GM20431 (cell line): Measurements from ENCODE around the gene PURB.

Experiments
- in situ Hi-C: fragments of 300-500 bp; cut with MseI, MboI; formaldehyde crosslinking; loops from one replicate; pipeline ENCODE4 v1.15.0; 2020; ENCODE audit warnings: low sequenced_read_pairs; ENCODE audit not compliant: unreplicated experiment

Gene PURB

DNA sequence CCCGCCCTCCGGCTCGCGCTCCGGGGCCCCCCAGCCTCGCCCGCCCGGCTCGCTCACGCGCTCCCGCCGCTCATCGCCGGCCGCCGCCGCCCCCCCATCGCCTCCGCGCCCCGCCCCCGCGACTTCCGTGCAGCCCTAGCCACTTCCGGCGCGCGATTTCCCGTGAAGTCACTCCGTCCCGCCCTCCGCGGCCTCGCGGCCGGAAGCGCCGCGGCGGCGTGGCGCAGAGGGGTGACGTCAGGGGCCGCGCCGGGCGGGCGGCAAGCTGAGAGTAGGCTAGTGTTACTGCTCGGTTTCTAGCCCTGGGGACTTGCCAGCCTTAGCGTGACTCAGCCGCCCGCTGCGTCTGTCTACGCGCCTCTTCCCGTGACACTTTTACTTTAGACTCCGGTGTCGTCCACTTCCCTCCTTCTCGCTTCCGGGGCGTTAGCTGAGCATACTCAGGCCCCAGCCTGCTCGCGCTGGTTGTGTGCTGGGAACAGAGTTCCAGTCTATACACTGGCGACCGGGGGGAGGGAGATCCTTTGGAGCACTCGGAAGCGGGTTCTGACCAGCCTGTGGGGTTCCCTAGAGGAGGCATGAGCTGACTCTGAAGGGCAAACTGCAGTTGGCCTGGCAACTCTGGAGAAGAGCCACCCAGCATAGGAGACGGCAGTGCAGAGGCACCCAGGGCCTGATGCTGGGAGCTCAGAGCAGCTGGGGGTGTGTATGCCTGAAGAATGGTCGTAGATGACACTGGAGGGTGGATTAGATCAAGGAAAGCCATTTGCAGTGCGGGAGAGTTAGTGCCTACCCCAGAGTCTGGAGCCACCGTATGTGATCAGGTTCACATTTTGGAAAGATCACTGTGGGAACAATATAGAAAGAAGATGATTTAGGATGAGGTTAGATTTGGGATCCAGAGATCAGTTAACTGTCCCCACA, at the start of gene PURB:
TSS of gene PURB (minus strand) at position 137 of the 924 bp plus-strand sequence. CDS start 182 bp downstream, outside the sequence.
- in situ Hi-C loops, result no loop called here

- in situ Hi-C loops, result loop anchor here (25.0 kb wide), 2 partner anchors 202 to 348 kb away; partner anchors contain the start of gene TMED4
Measured at GRCh38 chr7:44935016-44935415, 49.7 kb upstream of the PURB start.

DNA sequence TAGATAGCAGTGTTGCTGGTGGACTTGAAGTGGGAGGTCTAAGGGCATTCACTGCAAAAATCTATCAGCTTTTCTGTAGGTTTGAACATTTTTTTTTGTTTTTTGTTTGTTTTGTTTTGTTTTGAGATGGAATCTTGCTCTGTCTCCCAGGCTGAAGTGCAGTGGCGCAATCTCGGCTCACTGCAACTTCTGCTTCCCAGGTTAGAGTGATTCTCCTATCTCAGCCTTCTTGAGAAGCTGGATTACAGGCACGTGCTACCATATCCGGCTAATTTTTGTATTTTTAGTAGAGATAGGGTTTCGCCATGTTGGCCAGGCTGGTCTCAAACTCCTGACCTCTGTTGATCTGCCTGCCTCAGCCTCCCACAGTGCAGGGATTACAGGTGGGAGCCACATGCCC, 49.2 kb upstream of the PURB start:
- in situ Hi-C loops, result loop anchor here (25.0 kb wide), 2 partner anchors 203 to 347 kb away; partner anchors contain the start of gene TMED4

- in situ Hi-C loops, result loop anchor here (25.0 kb wide), 2 partner anchors 206 to 344 kb away; partner anchors contain the start of gene TMED4
Measured at GRCh38 chr7:44930921-44931320, 45.6 kb upstream of the PURB start.

DNA sequence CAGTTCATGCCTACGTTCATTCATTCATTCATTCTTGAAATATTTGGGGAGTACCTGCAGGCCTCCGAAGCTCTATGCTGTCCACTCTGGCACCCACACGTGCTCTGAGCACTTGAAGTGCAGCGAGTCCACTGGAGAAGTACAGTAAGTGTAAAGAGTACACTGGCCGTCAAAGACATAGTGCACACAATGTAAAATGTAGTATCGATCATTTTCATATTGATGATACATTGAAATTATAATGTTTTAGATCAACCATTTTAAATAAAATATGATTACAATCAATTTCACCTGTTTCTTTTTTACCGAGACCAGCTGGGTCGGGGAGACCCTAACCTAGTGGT, 37.0 kb upstream of the PURB start:
- in situ Hi-C loops, result no loop called here

GRCh38 chr7:44921607-44922350, 36.4 kb upstream of the PURB start:
- in situ Hi-C loops, result no loop called here

DNA sequence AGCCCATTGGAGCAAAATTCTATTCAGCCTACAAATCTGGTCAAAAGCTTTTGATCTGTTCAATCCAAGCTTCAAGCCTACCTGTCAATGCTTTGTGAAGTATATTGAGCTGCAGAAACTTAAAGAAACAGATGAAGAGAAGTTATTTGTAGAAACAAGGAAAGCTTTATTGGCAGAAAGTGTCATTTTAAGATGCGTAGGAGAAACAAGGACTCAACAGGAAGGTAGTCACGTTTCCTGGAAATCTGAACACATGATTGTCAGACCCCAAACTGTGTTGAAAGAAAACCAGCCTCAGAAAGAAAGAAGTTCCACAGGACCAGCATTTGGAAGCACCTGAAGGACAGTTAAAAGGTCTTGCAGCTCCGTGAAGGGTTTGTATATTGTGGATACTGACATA, 34.8 kb upstream of the PURB start:
- in situ Hi-C loops, result no loop called here

- in situ Hi-C loops, result loop anchor here (5.0 kb wide), 1 partner anchor 56 kb away; no protein-coding TSS in a partner anchor
Measured at GRCh38 chr7:44918029-44918428, 32.7 kb upstream of the PURB start.

DNA sequence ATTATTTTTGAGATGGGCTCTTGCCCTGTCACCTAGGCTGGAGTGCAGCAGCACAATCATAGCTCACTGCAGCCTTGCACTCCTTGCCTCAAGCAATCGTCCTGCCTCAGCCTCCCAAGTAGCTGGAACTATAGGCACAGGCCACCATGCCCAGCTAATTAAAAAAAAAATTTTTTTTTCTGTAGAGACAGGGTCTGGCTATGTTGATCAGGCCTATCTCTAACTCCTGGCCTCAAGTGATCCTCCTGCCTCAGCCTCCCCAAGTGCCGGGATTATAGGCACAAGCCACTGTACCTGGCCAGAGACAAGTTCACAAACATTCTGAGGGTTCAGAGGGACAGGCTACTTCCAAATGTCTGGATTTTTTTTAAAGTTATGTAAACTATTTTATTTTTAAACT, 32.1 kb upstream of the PURB start:
- in situ Hi-C loops, result loop anchor here (5.0 kb wide), 1 partner anchor 55 kb away; no protein-coding TSS in a partner anchor

GRCh38 chr7:44914992-44915607, 29.8 kb upstream of the PURB start:
- in situ Hi-C loops, result loop anchor here (5.0 kb wide), 1 partner anchor 53 kb away; no protein-coding TSS in a partner anchor

GRCh38 chr7:44912775-44913347, 27.5 kb upstream of the PURB start:
- in situ Hi-C loops, result no loop called here

DNA sequence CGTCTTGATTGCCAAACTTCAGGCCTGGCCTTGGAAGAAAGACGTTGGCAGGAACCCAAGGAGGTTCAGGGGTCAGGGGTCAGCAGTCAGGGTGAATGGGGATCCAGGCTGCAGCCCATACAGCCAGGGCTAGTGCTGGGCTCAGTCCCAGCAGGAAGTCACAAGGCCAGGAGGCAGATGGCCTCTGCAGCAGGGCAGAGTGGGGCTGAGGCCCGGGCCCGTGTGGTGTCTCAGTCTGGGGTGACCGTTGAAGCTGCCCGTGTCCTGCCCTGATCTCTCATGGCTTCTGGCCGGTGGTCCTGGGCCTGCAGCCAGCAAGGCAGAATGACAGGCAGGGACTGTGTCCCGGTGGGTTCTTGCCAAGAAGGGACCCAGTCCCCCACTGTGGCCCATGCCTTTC, 26.6 kb upstream of the PURB start:
- in situ Hi-C loops, result no loop called here

DNA sequence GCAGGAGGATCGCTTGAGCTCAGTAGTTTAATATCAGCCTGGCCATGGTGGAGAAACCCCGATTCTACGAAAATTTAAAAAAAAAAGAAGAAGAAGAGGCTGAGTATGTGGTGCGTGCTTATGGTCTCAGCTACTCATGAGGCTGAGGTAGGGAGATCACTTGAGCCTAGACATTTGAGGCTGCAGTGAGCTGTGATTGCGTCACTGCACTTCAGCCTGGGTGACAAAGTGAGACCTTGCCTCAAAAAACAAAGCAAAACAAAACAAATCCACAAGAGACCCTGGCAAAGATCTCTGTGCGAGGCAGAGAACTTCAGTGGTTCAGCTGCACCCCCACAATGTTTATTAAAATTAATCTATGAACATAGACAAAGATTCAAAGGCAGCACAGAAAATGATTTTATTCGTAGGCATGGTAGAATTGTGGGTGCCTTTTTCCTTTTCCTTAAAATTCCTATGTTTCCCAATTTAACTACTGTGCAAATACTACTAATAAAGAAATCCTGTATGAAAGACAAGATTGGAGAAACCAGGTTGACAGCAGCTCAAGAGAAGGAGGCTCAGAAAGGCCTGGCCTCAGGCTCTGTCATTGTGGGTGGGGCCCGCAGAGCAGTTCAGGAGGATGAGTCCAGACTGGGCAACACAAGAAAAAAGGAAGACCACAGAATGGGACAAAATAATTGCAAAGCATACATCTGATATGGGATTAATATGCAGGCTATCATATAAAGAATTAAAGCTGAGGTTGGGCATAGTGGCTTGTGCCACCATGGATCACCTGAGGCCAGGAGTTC, 24.5 kb upstream of the PURB start:
- in situ Hi-C loops, result no loop called here

DNA sequence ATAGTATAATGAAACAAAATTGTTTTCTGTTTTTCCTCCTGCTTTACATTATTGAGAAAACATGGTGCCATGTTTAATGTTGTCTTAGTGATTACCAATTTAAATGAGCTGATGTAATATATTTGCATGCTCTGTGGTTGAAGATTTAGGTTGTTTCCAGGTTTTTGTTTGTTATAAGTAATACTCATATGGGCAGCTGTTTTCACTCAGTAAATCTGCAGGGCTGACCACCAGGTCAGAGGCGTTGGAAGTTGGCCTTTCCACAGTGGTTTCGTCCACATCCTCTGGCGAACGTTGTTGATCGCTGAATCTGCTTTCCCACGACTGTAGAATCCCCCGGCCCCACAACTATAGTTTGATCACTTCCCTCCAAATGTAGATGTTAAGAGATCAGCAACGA, 21.6 kb upstream of the PURB start:
- in situ Hi-C loops, result no loop called here

DNA sequence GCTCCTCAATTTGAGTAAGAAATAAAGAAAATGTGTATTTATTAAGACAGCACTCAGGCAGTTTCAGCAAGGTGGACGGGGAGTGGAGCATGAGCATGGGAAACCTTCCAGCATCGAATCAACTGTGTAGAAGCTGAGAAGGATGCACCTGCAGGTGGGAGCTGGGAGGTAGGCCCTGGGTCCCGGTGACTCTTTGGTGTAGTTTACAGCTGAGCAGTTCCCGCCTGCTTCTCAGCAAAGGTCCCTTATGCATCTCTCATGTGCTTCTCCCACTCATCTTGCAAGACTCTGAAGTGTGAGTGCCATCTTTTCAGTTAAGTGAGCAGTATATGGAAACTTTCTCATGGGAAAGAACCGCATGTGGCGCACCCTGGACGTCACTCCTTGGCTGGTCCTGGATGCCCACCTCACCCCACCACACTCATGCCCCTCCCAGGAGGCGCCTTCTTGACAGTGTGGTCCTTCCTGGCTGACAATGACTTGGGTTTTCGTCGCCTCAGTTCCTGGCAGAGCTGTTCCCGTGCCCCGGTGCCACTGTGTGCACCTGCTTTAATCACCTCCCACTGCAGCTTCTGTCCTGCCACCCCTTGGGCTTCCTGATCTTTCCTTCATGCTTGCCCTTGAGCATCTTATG, 19.8 kb upstream of the PURB start:
- in situ Hi-C loops, result no loop called here

DNA sequence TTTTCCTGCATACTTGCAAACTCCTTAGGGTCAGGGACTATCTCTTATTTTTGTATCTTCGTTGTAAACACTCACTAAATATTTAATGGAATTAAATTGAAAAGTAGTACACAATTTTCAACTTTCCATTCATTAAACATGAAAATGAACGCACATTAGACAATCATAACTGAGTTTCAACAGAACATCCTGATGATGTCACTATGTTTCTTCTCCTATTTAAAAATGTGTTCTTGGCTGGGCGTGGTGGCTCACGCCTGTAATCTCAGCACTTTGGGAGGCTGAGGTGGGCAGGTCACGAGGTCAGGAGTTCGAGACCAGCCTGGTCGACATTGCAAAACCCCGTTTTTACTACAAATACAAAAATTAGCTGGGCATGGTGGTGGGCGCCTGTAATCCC, 14.1 kb upstream of the PURB start:
- in situ Hi-C loops, result no loop called here

DNA sequence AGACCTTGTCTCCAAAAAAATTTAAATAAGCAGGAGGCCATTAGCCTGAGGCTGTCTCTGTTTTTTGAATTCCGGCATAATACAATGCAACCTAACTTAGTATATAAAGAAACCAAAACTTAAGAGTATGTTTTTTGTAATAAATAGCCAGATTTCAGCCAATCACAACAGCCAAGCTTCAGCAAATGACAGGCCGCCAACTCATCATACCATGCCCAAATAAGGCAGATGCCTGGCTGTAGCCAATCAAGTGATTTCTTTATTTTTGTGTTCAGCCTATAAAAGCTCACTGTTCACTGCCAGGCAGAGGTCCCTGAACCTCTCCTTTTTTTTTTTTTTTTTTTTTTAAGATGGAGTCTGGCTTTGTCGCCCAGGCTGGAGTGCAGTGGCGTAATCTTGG, 12.7 kb upstream of the PURB start:
- in situ Hi-C loops, result no loop called here

DNA sequence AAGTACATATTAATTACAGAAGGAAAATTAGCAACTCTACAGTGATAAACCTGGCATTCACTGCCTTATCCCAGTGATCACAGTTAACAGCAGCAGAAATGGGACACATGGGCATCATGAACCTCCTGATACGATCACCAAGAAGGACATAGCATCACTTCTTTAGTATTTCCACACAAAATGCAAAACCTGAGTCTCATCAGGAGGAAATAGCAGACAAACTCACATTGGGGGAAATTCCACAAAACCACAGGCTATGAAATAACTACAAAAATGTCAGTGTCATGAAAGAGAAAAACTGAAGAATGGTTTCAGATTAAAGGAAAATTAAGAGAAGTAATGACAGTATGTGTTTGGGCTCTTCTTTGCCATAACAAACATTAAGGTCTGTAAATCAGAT, 12.0 kb upstream of the PURB start:
- in situ Hi-C loops, result no loop called here
